Cardiac muscle cell (in vitro differentiated cells and primary cell): ENCODE measurements around the gene ESPN. TPM values are rescaled to one million over a fixed set of nuclear protein-coding genes. Genes with fewer than 3 reads are reported as not detected.

Experiments used
- DNase-seq, 2 donors: peaks; one replicate each; pipeline versions ENCODE4 v3.0.0 to v3.0.0-alpha.2; 2010 to 2017; ENCODE audit warnings: low read depth in 1 of 2, low spot score in 1 of 2
- H3K27ac ChIP-seq: fragments of 200-600 bp; sonication (generic); 2 replicates; pipeline ENCODE4 v1.5.1; 2016
- H3K27me3 ChIP-seq: fragments of 200-600 bp; sonication (generic); 2 replicates; pipeline ENCODE4 v1.6.0; 2016; ENCODE audit warnings: control low read depth
- H3K36me3 ChIP-seq: fragments of 200-600 bp; sonication (generic); 2 replicates; pipeline ENCODE4 v1.5.1; 2016; ENCODE audit warnings: control low read depth
- H3K4me1 ChIP-seq: fragments of 200-600 bp; sonication (generic); 2 replicates; pipeline ENCODE4 v1.8.1; 2017; ENCODE audit warnings: low read depth, mild to moderate bottlenecking, mixed run types
- H3K4me3 ChIP-seq: fragments of 200-600 bp; sonication (generic); 2 replicates; pipeline ENCODE4 v1.5.1; 2016; ENCODE audit warnings: mild to moderate bottlenecking
- H3K9me3 ChIP-seq: fragments of 200-600 bp; sonication (generic); 2 replicates; pipeline ENCODE4 v1.5.1; 2017; ENCODE audit warnings: low read depth, mild to moderate bottlenecking, control low read depth
- polyA plus RNA-seq: library from polyadenylated mRNA; unstranded; fragments of >200 nt; fragmentation: Nextera tagmentation; extraction: Ambion mirVana; gene quantifications from 2 replicates; pipeline ENCODE4 v1.2.1, GENCODE V29; 2016
- total RNA-seq: library from RNA; depleted of rRNA; stranded (reverse); fragments of >200 nt; gene quantifications from 2 replicates; pipeline ENCODE4 v1.2.3, GENCODE V29; 2016
- TF ChIP-seq, protein P1 (sequence below): IDR thresholded peaks from 2 replicates; pipeline ENCODE4 v1.5.1; 2012; ENCODE audit warnings: low read depth, mild to moderate bottlenecking, low read length

The ESPN gene
- total and polyA plus RNA-seq, 2 experiments from 2014 or later: 8.0 to 18.1 TPM

DNA sequence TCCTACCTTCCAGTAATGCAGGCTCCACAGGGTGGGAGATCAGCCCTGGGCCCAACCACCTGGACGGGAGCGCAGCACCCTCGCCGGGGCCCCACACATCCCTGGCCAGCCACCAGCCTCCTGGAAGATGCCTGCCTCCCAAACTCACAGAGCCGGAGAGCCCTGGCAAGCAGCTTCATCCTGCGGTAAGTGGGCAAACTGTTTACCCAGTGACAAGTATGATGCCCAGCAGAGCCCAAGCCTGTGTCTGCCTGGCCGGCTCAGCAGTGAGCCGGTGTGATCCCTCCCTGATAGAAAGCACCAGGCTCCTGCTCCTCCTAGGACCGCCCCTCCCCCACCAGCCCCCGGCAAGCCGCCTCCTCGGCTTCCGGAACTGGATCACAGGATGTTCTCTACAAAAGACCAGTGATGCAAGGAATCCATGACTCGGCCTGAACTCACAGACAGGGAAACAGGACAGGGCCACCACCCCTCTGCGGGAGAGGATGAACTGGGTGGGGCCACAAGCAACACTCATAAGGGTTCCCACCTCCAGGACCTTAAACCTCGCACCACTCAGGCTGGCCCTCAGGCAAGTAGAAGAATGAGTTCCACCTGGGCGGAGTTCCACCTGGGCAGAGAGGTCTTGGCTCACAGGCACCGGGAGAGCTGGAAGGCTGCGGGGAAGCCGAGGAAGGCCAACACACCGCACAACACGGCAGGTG, 38.9 kb upstream of the ESPN start:
- H3K4me3 ChIP-seq: no peak overlapping the region
- no peaks in the 10 kb centered on the region for H3K9me3 ChIP-seq
- DNase-seq: peak; percentile 24 to 91
- no peaks in the 10 kb centered on the region for H3K4me1 ChIP-seq
- no peak overlapping the region for H3K27ac ChIP-seq
- TF ChIP-seq, protein P1, sequence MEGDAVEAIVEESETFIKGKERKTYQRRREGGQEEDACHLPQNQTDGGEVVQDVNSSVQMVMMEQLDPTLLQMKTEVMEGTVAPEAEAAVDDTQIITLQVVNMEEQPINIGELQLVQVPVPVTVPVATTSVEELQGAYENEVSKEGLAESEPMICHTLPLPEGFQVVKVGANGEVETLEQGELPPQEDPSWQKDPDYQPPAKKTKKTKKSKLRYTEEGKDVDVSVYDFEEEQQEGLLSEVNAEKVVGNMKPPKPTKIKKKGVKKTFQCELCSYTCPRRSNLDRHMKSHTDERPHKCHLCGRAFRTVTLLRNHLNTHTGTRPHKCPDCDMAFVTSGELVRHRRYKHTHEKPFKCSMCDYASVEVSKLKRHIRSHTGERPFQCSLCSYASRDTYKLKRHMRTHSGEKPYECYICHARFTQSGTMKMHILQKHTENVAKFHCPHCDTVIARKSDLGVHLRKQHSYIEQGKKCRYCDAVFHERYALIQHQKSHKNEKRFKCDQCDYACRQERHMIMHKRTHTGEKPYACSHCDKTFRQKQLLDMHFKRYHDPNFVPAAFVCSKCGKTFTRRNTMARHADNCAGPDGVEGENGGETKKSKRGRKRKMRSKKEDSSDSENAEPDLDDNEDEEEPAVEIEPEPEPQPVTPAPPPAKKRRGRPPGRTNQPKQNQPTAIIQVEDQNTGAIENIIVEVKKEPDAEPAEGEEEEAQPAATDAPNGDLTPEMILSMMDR: no peak
- no peaks in the 10 kb centered on the region for H3K27me3 ChIP-seq
- no peaks in the 10 kb centered on the region for H3K36me3 ChIP-seq

DNA sequence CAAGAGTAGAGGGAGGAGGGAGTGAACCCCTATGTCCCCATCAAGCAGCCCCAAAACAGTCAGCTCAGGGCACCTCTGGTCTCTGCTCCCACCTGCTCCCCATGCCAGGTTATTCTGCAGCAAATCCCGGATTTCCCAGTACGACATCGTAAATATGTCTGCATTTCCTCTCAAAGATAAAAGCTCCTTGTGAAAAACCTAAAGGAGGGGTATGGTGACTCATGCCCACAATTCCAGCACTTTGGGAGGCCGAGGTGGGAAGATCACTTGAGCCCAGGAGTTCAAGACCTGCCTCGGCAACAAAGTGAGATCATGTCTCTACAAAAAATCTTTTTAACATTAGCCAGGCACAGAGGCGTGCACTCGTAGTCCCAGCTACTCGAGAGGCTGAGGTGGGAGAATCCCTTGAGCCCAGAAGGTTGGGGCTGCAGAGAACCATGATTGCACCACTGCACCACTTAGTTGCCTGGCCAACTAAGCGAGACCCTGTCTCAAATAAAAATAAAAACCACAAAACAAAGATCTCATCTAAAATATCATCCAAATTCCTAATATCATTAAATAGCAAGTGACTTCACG, 38.1 kb upstream of the ESPN start:
- TF ChIP-seq, protein P1: no peak
- Histone ChIP-seq H3K4me3 (no peak overlapping the region), H3K27ac (no peak overlapping the region), H3K27me3 (peaks cover 2% of the 10 kb centered on the region), H3K9me3 (no peaks in the 10 kb centered on the region), H3K36me3 (no peaks in the 10 kb centered on the region), H3K4me1 (no peaks in the 10 kb centered on the region)
- peak in 1 of 2 donors; percentile 63 for DNase-seq

DNA sequence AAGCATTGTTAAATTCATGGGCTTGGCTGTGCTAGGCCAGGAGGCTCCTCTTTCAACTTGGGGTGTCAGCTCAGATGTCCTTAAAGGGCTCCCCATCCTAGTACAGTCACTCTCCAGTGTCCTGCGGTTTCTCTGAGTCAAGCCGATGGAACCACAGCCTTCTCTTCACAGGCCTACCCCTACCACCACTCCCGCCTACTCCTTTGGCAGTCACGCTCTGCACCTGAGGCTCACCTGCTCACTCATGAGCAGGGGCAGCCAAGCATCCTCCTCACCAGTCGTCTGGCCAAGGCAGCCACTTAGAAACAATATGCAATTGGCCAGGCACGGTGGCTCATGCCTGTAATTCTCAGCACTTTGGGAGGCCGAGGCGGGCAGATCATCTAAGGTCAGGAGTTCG, 34.6 kb upstream of the ESPN start:
- TF ChIP-seq, protein P1: no peak
- no peak for DNase-seq
- no peak overlapping the region for H3K4me3 ChIP-seq

DNA sequence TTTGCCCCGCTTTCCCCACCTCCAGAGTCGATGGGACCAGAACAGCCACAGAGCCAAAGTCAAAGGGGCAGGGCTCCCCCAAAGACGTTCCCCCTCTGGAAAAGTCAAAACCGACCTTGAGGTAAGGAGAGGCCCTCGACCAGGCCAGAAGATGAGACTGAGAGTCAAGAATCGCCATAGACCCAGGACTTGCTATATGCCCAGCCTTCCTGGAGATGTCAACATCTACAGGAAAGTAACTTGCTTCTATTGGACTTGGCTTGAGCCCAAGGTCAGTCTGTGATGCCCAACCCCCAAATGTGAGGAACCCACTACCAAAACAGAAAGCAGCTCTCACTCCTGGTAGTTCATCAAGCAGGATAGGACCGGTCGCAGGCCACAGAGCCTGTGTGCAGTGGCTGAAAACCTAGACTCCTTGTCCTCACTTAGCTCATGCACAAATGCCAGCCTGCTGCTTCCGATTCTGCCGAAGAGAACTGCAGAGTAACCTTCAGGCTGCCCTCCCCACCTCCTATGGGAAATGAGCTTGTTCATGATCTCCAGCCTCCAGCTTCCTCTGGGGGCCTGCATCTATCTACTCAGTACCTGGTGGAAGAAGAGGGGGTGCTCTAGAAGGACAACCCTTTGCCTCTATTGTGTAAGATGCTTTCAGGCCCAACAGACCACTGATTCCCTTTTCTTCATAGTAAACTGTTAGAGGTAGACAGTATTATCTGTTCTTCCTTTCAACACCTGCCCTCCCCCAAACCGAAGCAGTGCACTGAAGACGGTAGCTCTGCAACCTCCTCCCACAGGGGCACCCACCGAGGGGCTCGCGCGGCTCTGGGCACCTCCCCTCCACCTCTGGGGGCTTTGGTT, 32.4 kb upstream of the ESPN start:
- DNase-seq: no peak
- no peak overlapping the region for H3K27ac ChIP-seq
- no peaks in the 10 kb centered on the region for H3K9me3 ChIP-seq
- peaks cover 16% of the 10 kb centered on the region for H3K27me3 ChIP-seq
- H3K4me1 ChIP-seq: peaks cover 4% of the 10 kb centered on the region
- peak overlapping the region; percentile 54 for H3K4me3 ChIP-seq
- TF ChIP-seq, protein P1: no peak
- H3K36me3 ChIP-seq: no peaks in the 10 kb centered on the region

More for the DNA sequence above, 34.6 kb upstream of the ESPN start:
- Histone ChIP-seq H3K27me3 (peaks cover 16% of the 10 kb centered on the region), H3K27ac (no peak overlapping the region), H3K4me1 (peaks cover 4% of the 10 kb centered on the region), H3K9me3 (no peaks in the 10 kb centered on the region), H3K36me3 (no peaks in the 10 kb centered on the region)

DNA sequence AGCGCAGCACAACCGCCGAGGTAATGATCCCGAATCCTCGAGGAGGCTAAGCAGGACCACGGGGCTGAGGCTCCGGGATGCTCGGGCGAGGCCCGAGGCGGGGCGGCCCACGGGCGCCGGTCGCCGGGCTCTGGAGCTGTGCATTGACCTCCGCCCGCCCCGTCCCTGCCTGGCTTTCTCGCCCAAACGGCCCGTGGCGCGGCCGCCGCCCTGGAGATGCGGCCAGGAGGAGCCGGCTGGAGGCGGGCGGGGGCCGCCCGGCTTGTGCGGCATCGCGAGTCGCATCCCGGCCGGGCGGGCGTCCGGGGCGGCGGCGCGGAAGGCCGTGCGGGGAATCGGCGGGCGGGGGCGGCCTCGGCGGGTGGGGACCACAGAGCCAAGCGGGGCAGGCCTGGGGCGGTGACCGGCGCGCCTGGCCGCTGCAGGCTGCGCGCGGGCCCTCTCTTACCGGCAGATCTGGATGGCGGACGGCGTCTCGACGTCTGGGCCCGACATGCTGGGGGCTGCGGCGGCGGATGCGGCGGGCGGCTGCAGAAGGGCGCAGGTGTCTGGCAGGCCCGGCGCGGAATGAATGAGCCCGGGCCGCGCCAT, 31.7 kb upstream of the ESPN start:
- TF ChIP-seq, protein P1: no peak
- Histone ChIP-seq H3K4me1 (peaks cover 4% of the 10 kb centered on the region), H3K27me3 (peaks cover 16% of the 10 kb centered on the region), H3K27ac (no peak overlapping the region), H3K36me3 (no peaks in the 10 kb centered on the region), H3K9me3 (no peaks in the 10 kb centered on the region), H3K4me3 (peak overlapping the region; percentile 54)
- DNase-seq: peak in 1 of 2 donors; percentile 41
